ENCODE data around the gene PGAP1.

DNA sequence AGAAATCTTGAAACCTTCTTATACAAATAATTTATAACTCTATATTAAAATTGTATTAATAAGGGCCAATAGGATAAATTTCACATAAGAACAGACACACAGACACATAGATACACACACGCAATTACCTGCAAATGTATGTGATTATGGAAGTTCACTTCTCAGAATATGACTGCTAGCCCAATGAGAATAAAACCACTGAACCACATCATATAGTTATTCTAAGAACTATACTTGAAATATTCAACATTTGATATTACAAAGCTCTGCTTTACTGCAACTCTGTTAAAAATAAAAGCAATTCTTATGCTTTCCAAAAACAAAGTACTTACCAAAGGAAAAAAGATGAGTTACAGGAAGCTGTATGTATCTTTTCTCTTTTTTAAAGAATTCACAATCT, 51.1 kb downstream of the PGAP1 start:
- TF ChIP-seq CTCF (conservative IDR thresholded peaks at IDR 0.05 in 1 of 2, IDR thresholded peaks at IDR 0.05 in 1 of 2; ENCODE audit: extremely low read depth in 1 of 2, insufficient read depth in 1 of 2, low read depth in 1 of 2, low read length in 2 of 2) (no peak), EZH2 (IDR thresholded peaks at IDR 0.05; ENCODE audit: borderline replicate concordance, low read length) (no peak)

Data from mammary epithelial cell (primary cell).